ENCODE data around the gene RPL35A. TPM values are rescaled to one million over a fixed set of nuclear protein-coding genes. Genes with fewer than 3 reads are reported as not detected.
"Not testable (repeated sequence)": the region's sequence is repeated elsewhere in the genome, so short reads cannot be mapped to it uniquely, and the experiment has no call there.

RPL35A gene
- 1,000 to 10,000 TPM; 1,037 to 1,049 TPM for total RNA-seq

DNA sequence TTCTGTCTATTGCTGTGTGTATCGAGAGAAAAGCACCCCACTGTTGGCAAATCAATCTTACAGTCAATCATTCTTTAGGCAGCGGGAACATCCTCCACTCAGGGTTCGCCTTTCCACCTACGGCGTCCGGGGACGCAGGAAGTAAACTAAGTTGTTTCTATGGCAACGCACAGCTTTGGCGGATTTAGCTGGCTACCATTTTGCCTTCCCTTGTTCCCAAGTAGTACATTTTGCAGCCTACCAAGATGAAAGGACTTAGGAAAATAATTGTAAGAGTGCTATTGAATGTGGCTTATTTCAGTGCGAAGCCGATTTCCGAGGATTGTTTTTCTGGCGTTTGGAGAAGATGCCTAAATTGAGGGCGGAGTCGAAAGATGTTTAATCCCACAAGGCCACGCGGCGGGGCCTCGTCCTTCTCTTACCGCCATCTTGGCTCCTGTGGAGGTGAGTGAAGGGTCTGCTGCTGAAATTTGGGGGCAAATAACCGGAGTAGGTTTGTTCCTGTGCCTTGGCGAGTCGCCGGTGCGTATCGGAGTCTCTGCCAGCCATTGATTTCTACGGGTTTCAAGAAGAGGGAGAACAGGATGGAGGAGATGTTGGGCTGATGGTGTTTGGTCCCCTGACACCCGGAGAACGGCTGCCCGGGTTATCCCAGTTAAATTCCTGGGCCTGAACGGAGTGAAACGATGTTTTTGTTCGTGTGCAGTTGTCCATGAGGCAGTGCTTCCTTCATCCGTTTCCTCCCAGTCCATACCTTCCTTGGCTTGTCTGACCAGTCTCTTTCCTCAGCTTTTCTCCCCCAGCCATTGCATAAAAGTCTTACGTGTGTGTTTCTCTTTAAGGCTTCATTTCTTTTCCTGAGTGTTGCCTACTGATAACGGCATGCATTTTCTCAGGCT is at the start of gene RPL35A:
Gene RPL35A, plus strand, starts transcription at position 413 of the 899 bp plus-strand sequence. CDS start 778 bp downstream, outside the sequence.
- Mint-ChIP-seq H3K27ac (peak within 1 kb of the TSS; percentile 93), H3K36me3 (peaks cover 35% of the 10 kb centered on the region)
- POLR2A ChIA-PET, result interaction anchor here (0.8 to 3.9 kb wide), 6 partner anchors 9 to 130 kb away, joined by 3 to 27 read pairs (median 7); partner anchors contain the start of gene LMLN

DNA sequence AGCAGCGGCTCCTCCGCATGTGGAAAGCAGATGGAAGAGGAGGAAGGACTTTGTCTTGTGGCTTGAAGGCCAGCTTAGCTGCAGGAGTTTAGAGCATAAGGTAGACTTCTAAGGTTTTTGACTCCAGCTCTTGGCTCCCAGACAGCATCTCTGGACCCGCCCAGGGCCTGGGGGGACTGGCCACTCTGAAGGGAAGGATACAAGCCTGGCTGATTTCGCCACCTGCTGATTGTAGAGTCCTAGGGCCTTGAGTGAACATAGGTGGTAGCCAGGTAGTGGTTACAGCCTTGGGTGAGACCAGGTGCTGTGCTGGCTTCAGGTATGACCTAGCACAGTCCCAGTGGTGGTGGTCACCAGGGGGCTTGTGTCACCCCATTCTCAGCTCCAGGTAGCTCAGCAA is 48.4 kb upstream of the RPL35A start:
- Mint-ChIP-seq H3K4me3 (no peak overlapping the region), H3K36me3 (no peaks in the 10 kb centered on the region), H3K27ac (no peak overlapping the region), H3K9me3 (no peaks in the 10 kb centered on the region), H3K27me3 (no peaks in the 10 kb centered on the region), H3K4me1 (peaks cover 6% of the 10 kb centered on the region)
- DNase-seq (no peak), ATAC-seq (ENCODE audit: low read depth) (no peak)
- POLR2A ChIA-PET, result no interaction called here

More for the DNA sequence above, at the start of gene RPL35A:
- peak; percentile 80 for DNase-seq
- ATAC-seq (ENCODE audit: low read depth), result peak; percentile 85
- Mint-ChIP-seq H3K4me1 (peaks cover 37% of the 10 kb centered on the region), H3K4me3 (peak within 1 kb of the TSS; percentile 95), H3K27me3 (no peaks in the 10 kb centered on the region), H3K9me3 (no peaks in the 10 kb centered on the region)

GRCh38 chr3:197906023-197906849 is 43.8 kb upstream of the RPL35A start:
- Mint-ChIP-seq H3K4me1 (peaks cover 6% of the 10 kb centered on the region), H3K4me3 (no peak overlapping the region), H3K36me3 (no peaks in the 10 kb centered on the region), H3K9me3 (no peaks in the 10 kb centered on the region), H3K27me3 (no peaks in the 10 kb centered on the region), H3K27ac (no peak overlapping the region)
- POLR2A ChIA-PET, result interaction anchor here (1.0 to 1.4 kb wide), 2 partner anchors 17 to 29 kb away, joined by 3 read pairs; no protein-coding TSS in a partner anchor
- DNase-seq (peak; percentile 78), ATAC-seq (ENCODE audit: low read depth) (peak; percentile 88)

- no peak overlapping the region for H3K27ac Mint-ChIP-seq
- no peaks in the 10 kb centered on the region for H3K27me3 Mint-ChIP-seq
- H3K4me1 Mint-ChIP-seq, result peaks cover 6% of the 10 kb centered on the region
- POLR2A ChIA-PET, result interaction anchor here (1.0 kb wide), 1 partner anchor 28 kb away, joined by 3 read pairs; no protein-coding TSS in a partner anchor
- H3K4me3 Mint-ChIP-seq, result no peak overlapping the region
- DNase-seq, result no peak
- no peak for ATAC-seq (ENCODE audit: low read depth)
- no peaks in the 10 kb centered on the region for H3K36me3 Mint-ChIP-seq
- H3K9me3 Mint-ChIP-seq, result no peaks in the 10 kb centered on the region
These were observed 43.2 kb upstream of the RPL35A start for GRCh38 chr3:197906850-197907187.

- H3K27ac Mint-ChIP-seq, result no peak overlapping the region
- POLR2A ChIA-PET, result interaction anchor here (1.0 kb wide), 1 partner anchor 28 kb away, joined by 3 read pairs; no protein-coding TSS in a partner anchor
These were observed 42.8 kb upstream of the RPL35A start for GRCh38 chr3:197907196-197907595.

GRCh38 chr3:197908550-197908949 is 41.4 kb upstream of the RPL35A start:
- H3K36me3 Mint-ChIP-seq; H3K4me3 Mint-ChIP-seq; ATAC-seq (ENCODE audit: low read depth); H3K27ac Mint-ChIP-seq; POLR2A ChIA-PET; H3K4me1 Mint-ChIP-seq; DNase-seq; H3K9me3 Mint-ChIP-seq; H3K27me3 Mint-ChIP-seq: not testable (repeated sequence)

More at GRCh38 chr3:197907196-197907595, 42.8 kb upstream of the RPL35A start:
- ATAC-seq (ENCODE audit: low read depth) (no peak), DNase-seq (no peak)
- Mint-ChIP-seq H3K36me3 (no peaks in the 10 kb centered on the region), H3K27me3 (no peaks in the 10 kb centered on the region), H3K9me3 (no peaks in the 10 kb centered on the region), H3K4me1 (peaks cover 6% of the 10 kb centered on the region), H3K4me3 (no peak overlapping the region)

DNA sequence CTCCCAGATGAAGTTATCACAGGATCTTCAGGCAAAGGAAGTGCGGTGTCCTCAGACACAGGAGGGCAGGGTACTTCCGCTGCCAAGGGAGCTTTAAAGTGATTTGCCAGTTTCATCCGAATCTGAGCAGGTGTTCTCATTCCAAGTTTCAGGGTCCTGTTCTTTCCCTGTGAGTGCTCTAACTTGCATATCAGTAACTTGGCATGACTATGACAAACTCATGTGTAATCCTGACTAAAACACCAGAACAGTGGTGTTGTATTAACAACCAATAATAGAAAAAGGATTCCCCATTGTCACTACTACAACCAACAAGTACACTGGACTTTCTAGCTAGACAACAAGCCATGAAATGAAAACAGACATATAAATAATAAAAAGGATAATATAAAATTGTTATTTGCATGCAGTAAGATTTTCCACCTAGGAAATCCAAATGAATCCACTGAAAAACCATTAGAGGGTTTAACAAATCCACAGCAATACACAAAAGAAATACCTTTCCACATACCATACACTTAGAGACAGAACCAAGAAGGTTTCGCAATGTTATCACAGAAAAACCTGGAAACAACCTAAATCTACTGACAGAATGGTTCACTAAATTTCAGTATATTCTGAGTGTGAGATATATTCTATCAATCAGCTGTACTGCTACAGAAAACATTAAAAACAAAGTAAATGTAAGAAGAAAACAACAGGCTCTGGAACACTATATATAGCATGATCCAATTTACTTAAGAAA is 40.9 kb upstream of the RPL35A start:
- no peak overlapping the region for H3K27ac Mint-ChIP-seq
- POLR2A ChIA-PET, result no interaction called here
- H3K27me3 Mint-ChIP-seq, result no peaks in the 10 kb centered on the region
- DNase-seq, result no peak
- no peak overlapping the region for H3K4me3 Mint-ChIP-seq
- peaks cover 6% of the 10 kb centered on the region for H3K4me1 Mint-ChIP-seq
- no peak for ATAC-seq (ENCODE audit: low read depth)
- no peaks in the 10 kb centered on the region for H3K9me3 Mint-ChIP-seq
- no peaks in the 10 kb centered on the region for H3K36me3 Mint-ChIP-seq

DNA sequence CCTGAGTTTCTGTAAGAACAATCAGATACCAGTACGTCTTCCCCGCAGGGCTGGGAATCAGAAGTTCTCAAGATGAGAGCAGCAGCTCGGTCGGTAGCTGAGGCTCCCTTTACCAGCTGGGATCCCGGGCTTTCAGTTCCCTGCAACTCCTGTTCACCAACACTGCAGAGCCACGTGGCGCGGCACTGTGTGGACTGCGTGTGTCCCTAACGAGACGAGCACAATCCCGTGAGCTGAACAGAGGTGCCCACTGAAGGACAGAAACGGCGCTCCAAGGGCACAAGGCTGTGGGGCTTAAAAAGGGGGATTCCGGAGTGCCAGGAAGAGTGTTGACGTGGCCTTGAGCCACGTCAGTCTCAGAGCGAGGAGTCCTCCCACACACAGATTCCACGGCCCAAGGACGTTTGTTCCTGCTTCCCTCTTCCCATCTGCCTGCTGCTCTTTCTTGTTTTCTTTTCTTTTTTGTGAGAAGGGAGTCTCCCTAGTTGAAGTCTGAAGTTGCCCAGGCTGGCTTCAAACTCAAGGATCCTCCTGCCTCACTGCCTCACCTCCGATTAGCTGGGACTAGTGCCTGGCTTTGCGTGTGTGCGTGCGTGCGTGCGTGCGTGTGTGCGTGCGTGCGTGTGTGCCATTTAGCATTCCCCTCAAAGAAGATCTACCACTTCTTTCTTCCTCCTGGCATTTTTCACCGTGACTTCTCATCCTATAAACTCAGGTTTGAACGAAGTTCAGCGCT is 37.1 kb upstream of the RPL35A start:
- H3K4me3 Mint-ChIP-seq, result no peak overlapping the region
- no peak for ATAC-seq (ENCODE audit: low read depth)
- H3K27ac Mint-ChIP-seq, result no peak overlapping the region
- H3K36me3 Mint-ChIP-seq, result peaks cover 2% of the 10 kb centered on the region
- DNase-seq, result no peak
- POLR2A ChIA-PET, result interaction anchor here (0.5 kb wide), 1 partner anchor 21 kb away, joined by 4 read pairs; no protein-coding TSS in a partner anchor
- no peaks in the 10 kb centered on the region for H3K27me3 Mint-ChIP-seq
- no peaks in the 10 kb centered on the region for H3K9me3 Mint-ChIP-seq
- no peaks in the 10 kb centered on the region for H3K4me1 Mint-ChIP-seq

GRCh38 chr3:197913641-197914380 is 36.2 kb upstream of the RPL35A start:
- H3K36me3 Mint-ChIP-seq, result peaks cover 2% of the 10 kb centered on the region
- H3K9me3 Mint-ChIP-seq, result no peaks in the 10 kb centered on the region
- H3K27me3 Mint-ChIP-seq, result no peaks in the 10 kb centered on the region
- H3K27ac Mint-ChIP-seq, result no peak overlapping the region
- DNase-seq (no peak), ATAC-seq (ENCODE audit: low read depth) (no peak)
- POLR2A ChIA-PET, result no interaction called here
- H3K4me3 Mint-ChIP-seq, result no peak overlapping the region
- no peaks in the 10 kb centered on the region for H3K4me1 Mint-ChIP-seq

DNA sequence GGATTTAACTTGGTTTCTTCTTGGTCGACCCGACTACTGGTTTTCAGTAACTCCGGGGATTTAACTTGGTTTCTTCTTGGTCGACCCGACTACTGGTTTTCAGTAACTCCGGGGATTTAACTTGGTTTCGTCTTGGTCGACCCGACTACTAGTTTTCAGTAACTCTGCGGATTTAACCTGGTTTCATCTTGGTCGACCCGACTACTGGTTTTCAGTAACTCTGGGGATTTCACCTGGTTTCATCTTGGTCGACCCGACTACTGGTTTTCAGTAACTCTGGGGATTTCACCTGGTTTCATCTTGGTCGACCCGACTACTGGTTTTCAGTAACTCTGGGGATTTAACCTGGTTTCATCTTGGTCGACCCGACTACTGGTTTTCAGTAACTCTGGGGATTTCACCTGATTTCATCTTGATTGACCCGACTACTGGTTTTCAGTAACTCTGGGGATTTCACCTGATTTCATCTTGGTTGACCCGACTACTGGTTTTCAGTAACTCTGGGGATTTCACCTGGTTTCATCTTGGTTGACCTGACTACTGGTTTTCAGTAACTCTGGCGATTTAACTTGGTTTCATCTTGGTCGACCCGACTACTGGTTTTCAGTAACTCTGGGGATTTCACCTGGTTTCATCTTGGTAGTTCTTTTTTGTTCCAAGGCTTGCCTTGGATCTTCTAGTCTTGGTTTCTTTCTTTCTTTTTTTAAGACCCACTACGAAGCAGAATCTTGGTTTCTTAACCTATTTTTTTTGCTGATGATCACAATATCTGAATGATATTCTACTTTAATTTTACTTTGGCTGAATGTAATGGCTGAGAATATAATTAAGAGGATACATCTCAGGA is 28.3 kb upstream of the RPL35A start:
- ATAC-seq (ENCODE audit: low read depth); H3K9me3 Mint-ChIP-seq; H3K27ac Mint-ChIP-seq; H3K36me3 Mint-ChIP-seq; DNase-seq; POLR2A ChIA-PET; H3K4me3 Mint-ChIP-seq; H3K27me3 Mint-ChIP-seq; H3K4me1 Mint-ChIP-seq: not testable (repeated sequence)

GRCh38 chr3:197926418-197926817 is 23.6 kb upstream of the RPL35A start:
- Mint-ChIP-seq H3K4me1 (no peaks in the 10 kb centered on the region), H3K9me3 (no peaks in the 10 kb centered on the region), H3K4me3 (no peak overlapping the region), H3K27ac (no peak overlapping the region), H3K36me3 (peaks cover 14% of the 10 kb centered on the region), H3K27me3 (no peaks in the 10 kb centered on the region)
- no peak for ATAC-seq (ENCODE audit: low read depth)
- POLR2A ChIA-PET, result no interaction called here
- DNase-seq, result no peak

Data from activated naive CD8-positive, alpha-beta T cell treated with anti-CD3 and anti-CD28 coated beads, Interleukin-2, amount 10 ng/mL, durations not matched to agents 7 days and 5 days (primary cell).